Measurements from ENCODE around the gene CUL5.
"Not testable (repeated sequence)": the region's sequence is repeated elsewhere in the genome, so short reads cannot be mapped to it uniquely, and the experiment has no call there.

Gene CUL5

GRCh38 chr11:108131993-108132392 lies 123.3 kb downstream of the CUL5 start:
- peaks cover 52% of the 10 kb centered on the region for H3K36me3 ChIP-seq (ENCODE audit: insufficient read depth, low read length)
- no peak overlapping the region for H3K4me3 ChIP-seq (ENCODE audit: low read depth, low read length, poor library complexity, severe bottlenecking)
- no peak overlapping the region for H3K27ac ChIP-seq (ENCODE audit: low read depth, low read length, poor library complexity, severe bottlenecking)
- no peaks in the 10 kb centered on the region for H3K27me3 ChIP-seq (ENCODE audit: insufficient read depth, low read length)
- no peaks in the 10 kb centered on the region for H4K20me1 ChIP-seq (ENCODE audit: insufficient read depth, low read length)
- peaks cover 5% of the 10 kb centered on the region for H3K4me1 ChIP-seq (ENCODE audit: insufficient read depth, low read length, severe bottlenecking)
- H3K4me2 ChIP-seq (ENCODE audit: low read length), result no peak overlapping the region
- no peaks in the 10 kb centered on the region; the same call in 1 of the 2 replicates for H3K79me2 ChIP-seq (ENCODE audit: insufficient read depth, low read length)
- H3K9ac ChIP-seq (ENCODE audit: low read length), result no peak overlapping the region
- no peaks in the 10 kb centered on the region for H3K9me2 ChIP-seq (ENCODE audit: low read depth, low read length)
- H2AFZ ChIP-seq (ENCODE audit: low read length), result no peak overlapping the region
- no peaks in the 10 kb centered on the region for H3F3A ChIP-seq (ENCODE audit: insufficient read depth, low read length)
- H3K9me3 ChIP-seq (ENCODE audit: low read length), result no peaks in the 10 kb centered on the region
- TF ChIP-seq, protein P1, sequence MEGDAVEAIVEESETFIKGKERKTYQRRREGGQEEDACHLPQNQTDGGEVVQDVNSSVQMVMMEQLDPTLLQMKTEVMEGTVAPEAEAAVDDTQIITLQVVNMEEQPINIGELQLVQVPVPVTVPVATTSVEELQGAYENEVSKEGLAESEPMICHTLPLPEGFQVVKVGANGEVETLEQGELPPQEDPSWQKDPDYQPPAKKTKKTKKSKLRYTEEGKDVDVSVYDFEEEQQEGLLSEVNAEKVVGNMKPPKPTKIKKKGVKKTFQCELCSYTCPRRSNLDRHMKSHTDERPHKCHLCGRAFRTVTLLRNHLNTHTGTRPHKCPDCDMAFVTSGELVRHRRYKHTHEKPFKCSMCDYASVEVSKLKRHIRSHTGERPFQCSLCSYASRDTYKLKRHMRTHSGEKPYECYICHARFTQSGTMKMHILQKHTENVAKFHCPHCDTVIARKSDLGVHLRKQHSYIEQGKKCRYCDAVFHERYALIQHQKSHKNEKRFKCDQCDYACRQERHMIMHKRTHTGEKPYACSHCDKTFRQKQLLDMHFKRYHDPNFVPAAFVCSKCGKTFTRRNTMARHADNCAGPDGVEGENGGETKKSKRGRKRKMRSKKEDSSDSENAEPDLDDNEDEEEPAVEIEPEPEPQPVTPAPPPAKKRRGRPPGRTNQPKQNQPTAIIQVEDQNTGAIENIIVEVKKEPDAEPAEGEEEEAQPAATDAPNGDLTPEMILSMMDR (IDR thresholded peaks at IDR 0.05; ENCODE audit: low read length), result no peak
- TF ChIP-seq EZH2 (IDR thresholded peaks at IDR 0.05; ENCODE audit: borderline replicate concordance, low read length), result no peak

- not testable (repeated sequence) for H3K79me2 ChIP-seq (ENCODE audit: insufficient read depth, low read length); H3K9ac ChIP-seq (ENCODE audit: low read length); H3K4me3 ChIP-seq (ENCODE audit: low read depth, low read length, poor library complexity, severe bottlenecking); H3F3A ChIP-seq (ENCODE audit: insufficient read depth, low read length); H3K27ac ChIP-seq (ENCODE audit: low read depth, low read length, poor library complexity, severe bottlenecking); H3K9me3 ChIP-seq (ENCODE audit: low read length); H3K9me2 ChIP-seq (ENCODE audit: low read depth, low read length); H3K27me3 ChIP-seq (ENCODE audit: insufficient read depth, low read length); H3K4me1 ChIP-seq (ENCODE audit: insufficient read depth, low read length, severe bottlenecking); H3K4me2 ChIP-seq (ENCODE audit: low read length); H2AFZ ChIP-seq (ENCODE audit: low read length); H4K20me1 ChIP-seq (ENCODE audit: insufficient read depth, low read length)
- peaks cover 51% of the 10 kb centered on the region for H3K36me3 ChIP-seq (ENCODE audit: insufficient read depth, low read length)
Measured at GRCh38 chr11:108132993-108133538, 124.4 kb downstream of the CUL5 start.

DNA sequence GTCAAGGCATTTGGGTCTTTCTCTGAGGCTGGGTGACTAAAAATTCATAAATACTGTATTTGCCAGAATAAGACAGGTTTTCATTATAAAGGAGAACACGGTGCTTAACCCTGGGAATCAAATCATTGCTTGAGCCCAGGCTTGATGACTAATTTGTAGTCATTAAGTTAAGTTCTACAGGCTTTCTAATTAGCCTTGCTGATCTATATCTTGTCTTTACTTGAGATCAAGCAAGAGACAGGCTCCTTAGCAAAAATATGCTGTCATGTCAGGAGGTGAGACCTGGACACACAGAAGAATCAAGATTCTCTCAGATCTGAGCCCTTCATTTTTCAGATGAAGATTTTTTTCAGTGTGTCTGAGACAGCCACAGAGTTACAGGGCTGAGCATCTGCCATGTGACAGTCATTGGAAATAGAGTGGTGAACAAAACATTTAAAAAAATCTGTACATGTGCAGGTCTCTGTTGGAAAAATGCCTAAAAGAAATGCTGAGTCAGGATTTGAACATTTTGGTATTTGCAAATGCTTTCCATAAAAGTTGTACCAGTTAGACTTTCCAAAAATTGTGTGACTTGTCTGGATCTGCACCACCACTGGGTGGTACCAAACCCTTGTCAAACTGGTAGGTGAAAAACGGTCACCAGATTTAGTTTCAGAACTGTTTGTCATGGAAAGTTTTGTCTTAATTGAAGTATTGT lies 127.3 kb downstream of the CUL5 start:
- Histone ChIP-seq H3K4me3 (ENCODE audit: low read depth, low read length, poor library complexity, severe bottlenecking) (no peak overlapping the region), H3K9me3 (ENCODE audit: low read length) (no peaks in the 10 kb centered on the region), H3F3A (ENCODE audit: insufficient read depth, low read length) (no peaks in the 10 kb centered on the region), H4K20me1 (ENCODE audit: insufficient read depth, low read length) (no peaks in the 10 kb centered on the region), H2AFZ (ENCODE audit: low read length) (no peak overlapping the region), H3K9me2 (ENCODE audit: low read depth, low read length) (no peaks in the 10 kb centered on the region), H3K4me2 (ENCODE audit: low read length) (no peak overlapping the region), H3K27me3 (ENCODE audit: insufficient read depth, low read length) (no peaks in the 10 kb centered on the region), H3K36me3 (ENCODE audit: insufficient read depth, low read length) (peaks cover 66% of the 10 kb centered on the region), H3K79me2 (ENCODE audit: insufficient read depth, low read length) (no peaks in the 10 kb centered on the region; the same call in 1 of the 2 replicates), H3K27ac (ENCODE audit: low read depth, low read length, poor library complexity, severe bottlenecking) (peak overlapping the region; percentile 65), H3K4me1 (ENCODE audit: insufficient read depth, low read length, severe bottlenecking) (peaks cover 5% of the 10 kb centered on the region), H3K9ac (ENCODE audit: low read length) (no peak overlapping the region)
- TF ChIP-seq, protein P1 (IDR thresholded peaks at IDR 0.05; ENCODE audit: low read length), result peak; percentile 53
- TF ChIP-seq EZH2 (IDR thresholded peaks at IDR 0.05; ENCODE audit: borderline replicate concordance, low read length), result no peak

DNA sequence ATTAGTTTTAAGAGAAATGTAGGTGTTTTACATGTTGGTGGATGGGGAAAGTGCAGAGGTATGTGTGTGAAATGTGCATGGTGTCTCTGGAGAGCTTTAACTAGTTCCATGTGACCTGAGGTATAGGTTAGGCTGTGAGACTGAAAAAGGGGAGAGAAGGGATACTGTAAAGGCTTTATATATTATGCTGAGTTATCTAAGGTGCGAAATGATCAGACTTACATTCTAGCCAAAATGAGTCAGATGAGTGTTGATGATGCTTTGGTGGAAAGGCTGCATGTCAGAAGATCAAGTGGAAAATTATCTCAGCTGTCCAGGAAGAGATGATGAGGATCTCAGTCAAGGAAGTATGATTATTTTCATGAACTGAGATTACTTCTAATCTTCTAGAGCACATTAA lies 128.5 kb downstream of the CUL5 start:
- Histone ChIP-seq H3K36me3 (ENCODE audit: insufficient read depth, low read length) (peaks cover 73% of the 10 kb centered on the region), H3K4me1 (ENCODE audit: insufficient read depth, low read length, severe bottlenecking) (peaks cover 5% of the 10 kb centered on the region), H3K27me3 (ENCODE audit: insufficient read depth, low read length) (no peaks in the 10 kb centered on the region), H3K9me2 (ENCODE audit: low read depth, low read length) (no peaks in the 10 kb centered on the region), H3K4me2 (ENCODE audit: low read length) (no peak overlapping the region), H3K4me3 (ENCODE audit: low read depth, low read length, poor library complexity, severe bottlenecking) (no peak overlapping the region), H2AFZ (ENCODE audit: low read length) (no peak overlapping the region), H3K9ac (ENCODE audit: low read length) (no peak overlapping the region), H3K27ac (ENCODE audit: low read depth, low read length, poor library complexity, severe bottlenecking) (no peak overlapping the region), H4K20me1 (ENCODE audit: insufficient read depth, low read length) (no peaks in the 10 kb centered on the region), H3K79me2 (ENCODE audit: insufficient read depth, low read length) (no peaks in the 10 kb centered on the region), H3K9me3 (ENCODE audit: low read length) (no peaks in the 10 kb centered on the region), H3F3A (ENCODE audit: insufficient read depth, low read length) (no peaks in the 10 kb centered on the region)
- TF ChIP-seq, protein P1 (IDR thresholded peaks at IDR 0.05; ENCODE audit: low read length), result no peak
- no peak for TF ChIP-seq EZH2 (IDR thresholded peaks at IDR 0.05; ENCODE audit: borderline replicate concordance, low read length)
